Activated CD4-positive, CD25-positive, alpha-beta regulatory T cell treated with anti-CD3 and anti-CD28 coated beads, Interleukin-2, amount 50 U/mL, for 72 hours (primary cell): ENCODE measurements around the gene ROR1.
"Not testable (repeated sequence)": the region's sequence is repeated elsewhere in the genome, so short reads cannot be mapped to it uniquely, and the experiment has no call there.

ENCODE experiments used
- DNase-seq: peaks from one replicate; pipeline ENCODE4 v3.0.0; 2021

Gene ROR1

GRCh38 chr1:63826246-63826861, 52.5 kb downstream of the ROR1 start:
- DNase-seq: not testable (repeated sequence)

DNA sequence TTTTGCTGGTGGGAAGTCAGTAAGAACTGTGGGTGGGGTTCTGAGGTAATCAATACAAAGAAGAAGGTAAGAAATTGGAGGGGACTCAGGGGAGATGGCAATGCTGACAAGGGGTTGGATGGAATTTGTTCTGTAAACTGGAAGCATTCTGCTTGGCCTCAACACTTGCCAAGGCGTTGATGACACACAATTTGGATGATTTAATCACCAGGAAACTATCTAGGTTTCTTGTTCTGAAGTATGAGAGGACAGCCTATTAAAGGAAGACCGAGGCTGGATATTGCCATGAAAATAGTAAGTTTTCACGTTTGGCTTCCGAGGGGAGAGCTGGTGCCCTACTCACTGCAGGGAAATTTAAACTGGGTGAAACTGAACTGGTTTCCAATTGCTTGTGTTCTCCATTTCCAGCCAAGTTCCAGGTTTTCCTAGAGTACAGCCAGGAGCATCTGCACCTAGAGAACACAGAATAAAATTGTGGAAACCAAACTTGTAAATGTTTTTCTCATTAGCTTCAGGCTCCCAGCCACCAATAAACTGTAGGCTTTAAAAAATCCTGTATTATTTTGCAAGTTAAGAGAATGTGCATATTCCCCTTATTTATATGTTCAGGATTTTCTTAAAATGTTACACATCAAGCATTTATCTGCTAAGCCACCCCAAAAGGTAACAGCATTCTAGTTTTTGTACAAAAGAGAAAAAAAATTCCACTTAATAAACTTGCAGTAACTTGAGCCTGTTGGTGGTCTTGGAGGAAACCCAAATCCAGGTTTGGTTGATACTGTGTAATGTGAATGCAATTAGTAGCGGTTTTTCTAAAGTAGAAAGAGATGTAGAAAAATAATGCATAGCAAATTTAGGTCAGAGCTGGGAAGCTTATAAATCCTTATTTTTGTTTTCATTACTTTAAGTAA, 53.8 kb downstream of the ROR1 start:
- no peak for DNase-seq

DNA sequence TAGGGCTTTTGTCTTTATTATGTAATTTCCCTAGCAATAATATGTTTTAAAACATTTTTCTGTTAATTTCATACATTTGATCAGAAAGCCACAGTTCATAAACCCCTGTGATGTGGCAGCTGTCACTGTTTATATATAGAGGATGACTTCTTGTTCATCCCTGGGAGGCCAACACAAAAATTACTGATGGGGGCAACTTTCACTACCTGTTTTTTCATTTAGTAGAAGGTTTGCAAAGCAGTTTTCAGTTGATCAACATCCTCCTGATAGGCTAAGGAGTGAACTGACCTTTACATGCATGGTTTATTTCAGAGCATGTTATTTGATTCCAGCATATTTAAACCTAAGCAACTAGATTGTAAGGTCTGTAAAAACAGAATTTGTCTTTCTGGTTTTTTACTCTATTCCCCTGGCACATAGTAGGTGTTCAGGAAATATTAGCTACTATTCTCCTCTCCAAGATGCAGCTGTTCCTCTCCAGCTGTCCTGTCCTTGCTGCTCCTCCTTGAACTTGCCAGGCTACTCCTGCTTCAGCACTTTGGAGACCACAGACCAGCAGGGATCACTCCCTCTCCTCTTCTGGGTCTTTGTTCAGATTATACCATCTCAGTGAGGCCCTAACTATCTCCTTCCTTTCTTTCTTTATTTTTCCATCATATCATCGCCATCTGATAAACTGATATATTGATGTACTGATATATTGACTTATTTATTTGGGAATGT, 54.7 kb downstream of the ROR1 start:
- no peak for DNase-seq

GRCh38 chr1:63829349-63830327, 55.8 kb downstream of the ROR1 start:
- DNase-seq: no peak

DNA sequence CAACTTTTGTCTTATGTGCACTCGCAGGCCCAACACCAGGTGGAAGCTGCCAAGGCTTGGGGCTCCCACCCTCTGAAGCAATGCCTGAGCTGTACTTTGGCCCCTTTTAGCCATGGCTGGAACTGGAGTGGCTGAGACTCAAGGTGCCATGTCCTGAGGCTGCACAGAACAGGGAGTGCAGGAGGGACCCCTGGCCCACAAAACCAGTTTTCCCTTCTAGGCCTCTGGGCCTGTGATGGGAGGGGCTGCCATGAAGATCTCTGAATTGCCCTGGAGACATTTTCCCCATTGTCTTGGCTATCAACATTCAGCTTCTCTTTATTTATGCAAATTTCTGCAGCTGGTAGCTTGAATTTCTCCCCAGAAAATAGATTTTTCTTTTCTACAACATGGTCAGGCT, 57.6 kb downstream of the ROR1 start:
- no peak for DNase-seq

GRCh38 chr1:63833363-63834119, 59.7 kb downstream of the ROR1 start:
- no peak for DNase-seq

GRCh38 chr1:63835128-63835527, 61.3 kb downstream of the ROR1 start:
- DNase-seq: no peak

DNA sequence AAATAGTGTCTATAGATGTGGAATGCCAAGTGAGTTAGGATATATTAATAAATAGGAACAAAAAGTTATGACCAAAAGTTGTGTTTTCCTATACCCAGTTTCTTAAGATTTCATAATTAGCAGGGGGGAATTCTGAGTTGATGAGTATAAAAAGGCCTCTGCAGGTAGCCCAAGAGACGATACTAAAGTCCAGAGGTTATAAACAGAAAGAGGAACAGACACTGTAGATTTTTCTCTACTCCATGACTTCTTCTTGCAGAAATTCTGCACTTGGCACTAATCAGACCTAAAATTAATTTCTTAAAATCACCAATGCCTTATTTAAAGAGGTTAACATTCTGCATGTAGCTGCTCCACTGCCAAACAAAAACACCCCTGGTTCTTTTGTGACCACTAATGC, 62.6 kb downstream of the ROR1 start:
- DNase-seq: no peak

- DNase-seq: no peak
These were observed 63.0 kb downstream of the ROR1 start for GRCh38 chr1:63836830-63837229.

GRCh38 chr1:63843010-63843409, 69.2 kb downstream of the ROR1 start:
- no peak for DNase-seq

GRCh38 chr1:63843884-63844283, 70.1 kb downstream of the ROR1 start:
- DNase-seq: no peak

- DNase-seq: no peak
These were observed 71.5 kb downstream of the ROR1 start for GRCh38 chr1:63845346-63845745.

DNA sequence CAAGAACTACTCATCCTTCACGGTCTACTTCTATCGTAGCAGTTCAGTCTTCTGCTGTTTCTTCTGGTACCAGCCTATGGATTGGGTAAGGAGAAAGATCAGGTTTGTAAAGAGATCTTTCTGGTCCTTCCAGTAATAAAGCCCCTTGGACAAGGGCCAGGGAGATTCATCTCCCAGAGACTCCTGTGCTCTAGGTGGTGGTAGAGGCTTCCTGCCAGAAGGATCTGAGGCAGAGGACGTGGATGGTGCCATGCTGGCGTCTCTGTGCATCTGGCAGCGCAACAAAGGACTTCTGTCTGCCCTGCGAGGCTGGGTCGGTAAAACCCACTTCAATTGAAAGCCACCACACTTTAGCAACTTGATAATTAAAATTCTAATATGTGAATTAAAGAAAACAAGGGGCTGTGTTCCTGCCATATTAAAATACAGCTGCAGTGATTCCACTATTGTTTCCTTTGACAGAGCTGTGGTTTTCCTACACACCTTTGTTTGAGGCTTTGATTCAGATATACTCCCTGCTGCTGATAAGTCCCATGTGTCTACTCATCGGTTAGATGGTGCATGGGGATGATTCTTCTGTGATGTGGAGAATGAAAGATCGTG, 73.6 kb downstream of the ROR1 start:
- DNase-seq: no peak

DNA sequence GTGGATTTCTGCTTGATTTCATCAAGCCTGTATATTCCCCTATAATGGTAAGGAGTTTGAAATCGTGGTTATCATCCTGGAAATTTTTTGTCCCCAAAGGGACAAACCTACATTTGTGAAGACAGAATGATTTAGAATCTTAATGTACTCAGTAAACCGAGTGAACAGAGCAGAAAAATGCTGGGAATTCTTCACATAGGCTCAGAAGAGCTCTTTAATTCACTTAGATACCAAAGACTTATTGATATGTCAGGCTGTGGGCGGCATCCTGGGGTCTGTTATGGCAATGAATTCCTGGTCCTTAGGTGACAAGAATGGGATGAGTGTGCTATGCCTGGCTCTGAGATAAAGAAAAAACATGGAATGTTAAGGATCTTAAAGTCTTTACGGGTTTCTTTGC, 74.9 kb downstream of the ROR1 start:
- DNase-seq: no peak

DNA sequence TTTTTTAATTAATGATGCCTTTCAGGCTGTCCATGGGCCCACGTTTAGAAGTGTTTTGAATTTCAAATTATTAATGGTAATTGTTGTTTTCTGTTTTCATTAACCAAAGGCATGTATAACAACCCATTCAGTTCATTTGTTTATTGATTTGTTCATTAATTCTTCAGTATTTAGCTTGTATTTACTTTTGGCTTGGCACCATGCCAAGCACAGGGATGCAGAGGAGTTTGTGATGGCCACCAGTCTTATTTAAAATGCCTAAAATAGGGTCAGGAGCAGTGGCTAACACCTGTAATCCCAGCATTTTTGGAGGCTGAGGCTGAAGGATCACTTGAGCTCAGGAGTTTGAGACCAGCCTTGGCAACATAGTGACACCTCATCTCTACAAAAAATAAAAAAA, 75.3 kb downstream of the ROR1 start:
- no peak for DNase-seq

DNA sequence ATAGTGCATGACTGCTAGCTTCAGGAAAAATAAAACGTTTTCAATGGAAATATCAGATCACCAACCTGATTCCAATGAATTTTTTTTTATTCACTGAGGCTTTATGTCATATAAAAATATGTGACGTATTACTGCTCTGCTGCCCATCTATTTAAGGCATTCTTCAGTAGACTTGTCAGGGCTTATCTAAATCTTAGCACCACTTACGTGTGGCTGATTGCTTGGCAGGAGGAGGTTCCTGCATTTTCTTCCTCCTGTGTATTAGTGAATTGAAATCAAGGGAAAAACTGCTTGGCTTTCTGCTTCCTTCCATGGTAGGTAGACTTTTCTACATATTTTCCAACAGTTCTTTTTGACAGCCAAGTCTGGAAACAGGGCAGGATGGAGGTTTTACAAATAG, 80.3 kb downstream of the ROR1 start:
- DNase-seq: no peak

DNA sequence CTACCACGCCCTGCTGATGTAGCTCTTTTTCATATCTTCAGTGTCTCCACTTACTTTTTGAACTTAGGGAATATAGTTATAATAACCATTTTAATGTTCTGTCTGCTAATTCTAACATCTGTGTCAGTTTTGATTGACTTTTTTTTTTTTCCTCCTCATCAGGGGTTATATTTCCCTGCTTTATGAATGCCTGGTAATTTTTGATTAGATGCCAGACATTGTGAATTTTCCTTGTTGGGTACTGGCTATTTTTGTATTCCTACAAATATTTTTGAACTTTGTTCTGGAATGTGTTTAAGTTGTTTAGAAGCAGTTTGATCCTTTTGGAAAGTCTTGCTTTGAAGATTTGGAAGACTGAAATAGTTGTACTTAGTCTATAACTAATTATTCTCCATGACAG, 82.1 kb downstream of the ROR1 start:
- DNase-seq: no peak

DNA sequence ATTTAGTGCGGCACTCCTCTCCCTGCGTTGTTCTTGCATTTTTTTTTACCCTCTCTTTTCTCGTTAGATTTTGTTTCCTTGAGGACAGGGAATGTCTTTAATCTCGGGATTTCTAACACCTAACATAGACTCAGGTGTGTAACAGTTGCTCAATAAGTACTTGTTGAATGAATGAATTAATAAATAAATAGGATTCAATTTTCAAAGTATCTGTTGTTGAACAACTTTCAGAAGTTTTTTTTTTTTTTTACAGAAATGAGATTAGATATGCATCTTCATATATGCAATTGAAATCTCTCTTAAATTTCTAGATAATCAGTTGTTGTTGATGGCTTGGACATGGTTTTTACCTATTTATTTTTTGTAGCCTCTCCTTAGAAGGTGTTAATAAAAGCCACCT, 83.1 kb downstream of the ROR1 start:
- no peak for DNase-seq

- no peak for DNase-seq
These were observed 83.7 kb downstream of the ROR1 start for GRCh38 chr1:63857478-63857877.

DNA sequence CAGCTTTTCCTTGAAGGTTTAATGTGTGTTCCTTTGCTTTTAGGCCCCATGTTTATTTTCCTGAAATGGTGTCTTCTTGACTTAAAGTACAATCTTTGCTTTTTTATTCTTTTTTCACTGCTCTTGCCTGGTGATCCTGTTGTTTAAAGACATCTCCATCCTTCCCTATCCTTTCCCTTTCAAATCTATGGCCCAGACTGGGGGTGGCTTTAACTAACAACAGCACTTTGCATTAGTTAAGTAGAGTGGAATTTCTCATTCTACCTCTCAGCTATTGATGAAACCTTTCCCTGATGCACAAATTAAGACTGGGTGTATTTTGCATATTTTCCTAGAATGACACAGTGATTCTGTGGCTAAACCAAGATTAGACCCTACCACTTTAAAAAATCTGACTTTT, 84.3 kb downstream of the ROR1 start:
- DNase-seq: no peak

GRCh38 chr1:63859480-63860275, 85.9 kb downstream of the ROR1 start:
- DNase-seq: no peak
